Mucosa of stomach (tissue), 1 donor: ENCODE measurements around the gene GALNT1.

Experiments used
- H3K27me3 ChIP-seq: one replicate; pipeline ENCODE4 v1.7.0; 2013; ENCODE audit warnings: mild to moderate bottlenecking, low read length; ENCODE audit not compliant: control insufficient read depth, insufficient read depth
- H3K36me3 ChIP-seq: one replicate; pipeline ENCODE4 v1.7.0; 2013; ENCODE audit warnings: low read length; ENCODE audit not compliant: control insufficient read depth, insufficient read depth
- H3K4me1 ChIP-seq: one replicate; pipeline ENCODE4 v1.7.0; 2013; ENCODE audit warnings: mild to moderate bottlenecking, low read length; ENCODE audit not compliant: control insufficient read depth, insufficient read depth
- H3K4me3 ChIP-seq: one replicate; pipeline ENCODE4 v1.7.0; 2013; ENCODE audit warnings: low read length
- H3K9ac ChIP-seq: one replicate; pipeline ENCODE4 v1.7.0; 2013; ENCODE audit warnings: mild to moderate bottlenecking, low read length, moderate library complexity
- H3K9me3 ChIP-seq: one replicate; pipeline ENCODE4 v1.7.0; 2013; ENCODE audit warnings: mild to moderate bottlenecking, low read length, moderate library complexity; ENCODE audit not compliant: control insufficient read depth
- donor health status: Pancreatic carcinoma.

The GALNT1 gene

GRCh38 chr18:35710581-35710980 lies 129.0 kb downstream of the GALNT1 start:
- no peaks in the 10 kb centered on the region for H3K4me1 ChIP-seq
- no peaks in the 10 kb centered on the region for H3K27me3 ChIP-seq
- no peak overlapping the region for H3K4me3 ChIP-seq
- no peak overlapping the region for H3K9ac ChIP-seq
- no peaks in the 10 kb centered on the region for H3K9me3 ChIP-seq
- H3K36me3 ChIP-seq, result peaks cover 3% of the 10 kb centered on the region

- H3K9ac ChIP-seq, result no peak overlapping the region
- H3K9me3 ChIP-seq, result no peaks in the 10 kb centered on the region
- no peaks in the 10 kb centered on the region for H3K27me3 ChIP-seq
- H3K4me3 ChIP-seq, result no peak overlapping the region
- peaks cover 3% of the 10 kb centered on the region for H3K36me3 ChIP-seq
- H3K4me1 ChIP-seq, result no peaks in the 10 kb centered on the region
Observed at GRCh38 chr18:35711227-35711626, 129.7 kb downstream of the GALNT1 start.

DNA sequence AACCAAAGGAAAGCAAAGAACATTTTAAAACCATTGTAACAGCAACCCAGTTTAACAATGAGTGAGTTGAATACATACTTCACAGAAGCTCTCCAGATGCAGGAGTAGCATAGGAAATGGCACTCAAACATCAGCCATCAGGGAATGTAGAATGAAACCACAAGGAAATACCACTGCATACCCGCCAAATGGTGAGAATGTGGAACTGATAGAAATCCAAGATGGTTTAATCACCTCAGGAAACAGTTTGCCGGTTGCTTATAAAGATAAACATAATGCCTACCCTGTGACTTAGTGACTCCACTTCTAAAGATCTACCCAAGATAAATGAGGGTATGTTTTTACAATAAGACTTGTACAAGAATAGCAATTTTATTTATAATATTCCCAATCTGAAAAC lies 132.0 kb downstream of the GALNT1 start:
- no peaks in the 10 kb centered on the region for H3K4me1 ChIP-seq
- peaks cover 3% of the 10 kb centered on the region for H3K36me3 ChIP-seq
- no peak overlapping the region for H3K9ac ChIP-seq
- H3K4me3 ChIP-seq, result no peak overlapping the region
- H3K27me3 ChIP-seq, result no peaks in the 10 kb centered on the region
- H3K9me3 ChIP-seq, result no peaks in the 10 kb centered on the region

DNA sequence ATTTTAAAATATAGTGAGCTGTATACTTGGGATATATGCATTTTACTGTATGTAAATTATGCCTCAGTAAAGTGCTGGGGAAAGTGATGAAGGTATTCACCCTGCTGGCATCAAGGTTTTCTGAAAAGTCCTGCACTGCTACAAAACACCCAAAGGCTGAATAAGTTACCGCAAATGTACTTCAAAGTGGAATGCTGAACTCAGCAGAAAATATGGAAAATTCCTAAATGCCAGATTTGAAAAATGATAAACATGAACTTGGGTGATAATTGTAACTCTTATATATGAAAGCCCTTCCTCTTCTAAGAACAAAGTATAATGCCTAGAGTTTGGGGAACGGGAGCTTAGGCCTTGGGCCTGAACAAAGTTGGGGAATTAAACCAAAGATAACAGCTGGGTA lies 133.0 kb downstream of the GALNT1 start:
- H3K4me3 ChIP-seq, result no peak overlapping the region
- peaks cover 2% of the 10 kb centered on the region for H3K36me3 ChIP-seq
- no peaks in the 10 kb centered on the region for H3K27me3 ChIP-seq
- no peaks in the 10 kb centered on the region for H3K9me3 ChIP-seq
- H3K4me1 ChIP-seq, result no peaks in the 10 kb centered on the region
- no peak overlapping the region for H3K9ac ChIP-seq

DNA sequence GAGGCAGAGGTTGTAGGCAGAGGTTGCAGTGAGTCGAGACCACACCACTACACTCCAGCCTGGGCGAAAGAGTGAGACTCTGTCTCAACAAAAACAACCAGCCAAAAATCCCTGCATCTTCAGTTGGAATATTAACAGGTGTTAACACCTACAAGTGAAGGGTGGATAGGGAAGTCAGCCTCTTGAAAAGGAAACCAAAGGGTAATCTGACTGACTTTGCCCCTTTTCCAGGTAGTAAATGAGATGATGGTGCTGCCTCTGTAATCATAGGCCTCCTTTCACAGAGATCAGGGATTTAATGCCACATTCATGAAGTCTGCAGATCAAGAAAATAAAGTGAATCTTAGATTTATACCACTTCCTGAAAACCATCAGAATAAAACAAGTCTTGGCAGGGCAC lies 133.6 kb downstream of the GALNT1 start:
- H3K9ac ChIP-seq, result no peak overlapping the region
- no peak overlapping the region for H3K4me3 ChIP-seq
- no peaks in the 10 kb centered on the region for H3K36me3 ChIP-seq
- H3K27me3 ChIP-seq, result no peaks in the 10 kb centered on the region
- H3K4me1 ChIP-seq, result no peaks in the 10 kb centered on the region
- no peaks in the 10 kb centered on the region for H3K9me3 ChIP-seq

DNA sequence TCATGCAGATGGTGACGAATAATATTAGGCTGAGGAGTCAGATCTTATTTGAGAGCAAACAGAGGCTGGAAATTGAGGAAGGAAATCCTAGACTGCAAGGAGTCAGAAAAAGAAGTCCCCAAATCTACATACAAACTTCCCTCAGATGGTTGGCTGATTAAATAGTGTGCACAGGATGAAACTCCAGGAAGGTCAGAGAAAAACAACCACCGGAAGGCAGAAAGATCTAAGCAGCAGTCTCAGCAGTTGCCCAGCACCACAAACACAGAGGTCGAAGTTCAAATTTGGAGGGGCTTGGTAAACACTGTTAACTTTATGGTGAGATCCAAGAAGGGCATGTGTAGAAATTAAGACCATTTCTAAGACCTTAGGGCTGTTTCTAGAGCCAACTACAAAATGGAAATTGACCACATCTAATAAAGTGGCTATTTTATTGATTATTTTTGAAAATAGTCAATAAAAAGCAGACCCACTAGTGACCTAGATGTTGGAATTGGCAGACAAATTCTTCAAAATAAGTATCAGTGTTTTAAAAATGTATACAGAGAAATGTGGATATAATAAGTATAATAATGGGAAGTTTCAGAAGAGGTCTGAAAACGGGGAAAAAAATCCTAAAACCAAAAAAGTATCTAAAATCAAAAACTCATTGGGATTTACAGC lies 134.8 kb downstream of the GALNT1 start:
- Histone ChIP-seq H3K27me3 (no peaks in the 10 kb centered on the region), H3K4me1 (no peaks in the 10 kb centered on the region), H3K9me3 (no peaks in the 10 kb centered on the region), H3K4me3 (no peak overlapping the region), H3K36me3 (no peaks in the 10 kb centered on the region), H3K9ac (no peak overlapping the region)

- Histone ChIP-seq H3K4me1 (no peaks in the 10 kb centered on the region), H3K27me3 (no peaks in the 10 kb centered on the region), H3K36me3 (no peaks in the 10 kb centered on the region), H3K9me3 (no peaks in the 10 kb centered on the region), H3K9ac (no peak overlapping the region), H3K4me3 (no peak overlapping the region)
Observed at GRCh38 chr18:35717182-35717581, 135.6 kb downstream of the GALNT1 start.

DNA sequence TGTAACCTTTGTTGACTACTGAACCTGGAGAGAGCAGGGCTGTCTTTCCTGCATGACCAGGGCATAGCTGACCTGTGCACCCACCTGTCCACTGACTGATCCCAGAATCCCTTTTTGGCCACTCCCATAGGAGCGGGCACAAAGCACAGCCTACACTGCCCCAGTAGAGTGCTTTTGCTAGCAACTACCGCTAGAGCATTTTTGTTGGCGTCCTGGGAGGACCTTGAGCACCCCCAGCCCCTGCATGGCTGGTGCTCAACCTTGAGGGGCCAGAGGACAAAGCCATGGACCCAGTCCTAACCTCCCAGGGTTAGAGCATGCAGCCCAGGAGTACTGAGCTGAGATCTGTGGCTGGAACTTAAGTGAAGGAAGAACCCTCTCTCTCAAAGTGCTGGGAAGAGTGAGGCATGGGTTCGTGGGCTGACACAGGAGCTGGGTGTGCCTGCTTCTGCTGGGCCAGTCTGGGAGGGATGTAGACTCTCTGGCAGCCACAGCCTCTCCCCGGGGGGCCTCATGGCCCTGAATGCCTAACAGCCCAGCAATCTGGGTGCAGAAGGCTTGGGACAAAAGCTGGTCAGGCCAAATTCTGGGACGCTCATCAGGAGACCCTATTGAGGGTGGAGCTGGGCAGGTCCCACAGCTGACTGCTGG lies 140.0 kb downstream of the GALNT1 start:
- Histone ChIP-seq H3K9me3 (no peaks in the 10 kb centered on the region), H3K36me3 (no peaks in the 10 kb centered on the region), H3K4me1 (no peaks in the 10 kb centered on the region), H3K27me3 (no peaks in the 10 kb centered on the region), H3K4me3 (no peak overlapping the region), H3K9ac (no peak overlapping the region)

- H3K36me3 ChIP-seq, result no peaks in the 10 kb centered on the region
- peaks cover 4% of the 10 kb centered on the region for H3K9me3 ChIP-seq
- no peaks in the 10 kb centered on the region for H3K4me1 ChIP-seq
- H3K4me3 ChIP-seq, result no peak overlapping the region
- no peak overlapping the region for H3K9ac ChIP-seq
- no peaks in the 10 kb centered on the region for H3K27me3 ChIP-seq
Observed at GRCh38 chr18:35728676-35729075, 147.1 kb downstream of the GALNT1 start.

GRCh38 chr18:35729991-35730668 lies 148.6 kb downstream of the GALNT1 start:
- no peak overlapping the region for H3K4me3 ChIP-seq
- no peak overlapping the region for H3K9ac ChIP-seq
- H3K36me3 ChIP-seq, result no peaks in the 10 kb centered on the region
- peaks cover 4% of the 10 kb centered on the region for H3K9me3 ChIP-seq
- no peaks in the 10 kb centered on the region for H3K27me3 ChIP-seq
- no peaks in the 10 kb centered on the region for H3K4me1 ChIP-seq

DNA sequence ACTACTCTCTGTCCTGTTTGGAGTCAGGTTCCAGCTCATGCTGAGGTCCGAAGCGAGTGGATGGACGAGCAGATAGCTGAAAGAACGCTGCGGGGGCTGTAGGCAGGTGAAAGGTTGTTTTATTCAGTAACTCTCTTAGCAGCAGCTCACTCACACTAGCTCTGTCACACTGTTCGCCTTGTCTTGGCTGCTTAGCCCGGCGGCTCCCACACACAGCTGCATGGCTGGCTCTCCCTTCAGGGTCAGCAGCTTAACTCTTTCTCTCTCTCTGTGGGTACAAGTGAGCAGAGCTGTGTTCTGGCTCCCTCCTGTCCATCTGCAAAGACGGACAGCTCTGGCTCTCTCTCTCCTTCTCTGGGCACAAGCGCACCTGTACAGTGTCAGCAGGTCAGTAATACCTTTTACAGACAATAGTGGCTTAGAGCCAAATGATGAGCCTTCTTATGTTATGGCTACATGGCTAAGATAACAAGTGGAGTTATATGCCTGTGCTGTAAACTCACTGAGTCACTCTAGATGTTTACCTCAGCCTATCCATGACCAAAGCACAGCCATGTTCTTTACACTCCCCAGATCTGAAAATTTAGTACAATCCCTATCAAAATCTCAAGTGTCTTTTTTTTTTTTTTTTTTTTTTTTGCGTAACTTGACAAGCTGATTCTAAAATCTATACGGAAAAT lies 149.3 kb downstream of the GALNT1 start:
- Histone ChIP-seq H3K4me3 (no peak overlapping the region), H3K36me3 (no peaks in the 10 kb centered on the region), H3K9me3 (peaks cover 4% of the 10 kb centered on the region), H3K27me3 (no peaks in the 10 kb centered on the region), H3K9ac (no peak overlapping the region), H3K4me1 (no peaks in the 10 kb centered on the region)

- Histone ChIP-seq H3K4me1 (no peaks in the 10 kb centered on the region), H3K4me3 (no peak overlapping the region), H3K9ac (no peak overlapping the region), H3K9me3 (peaks cover 4% of the 10 kb centered on the region), H3K36me3 (no peaks in the 10 kb centered on the region), H3K27me3 (no peaks in the 10 kb centered on the region)
Observed at GRCh38 chr18:35731701-35732100, 150.2 kb downstream of the GALNT1 start.
